GM23338 (cell line): ENCODE data around the gene CCDC174. TPM values are rescaled to one million over a fixed set of nuclear protein-coding genes. Genes with fewer than 3 reads are reported as not detected.

ENCODE experiments used
- ATAC-seq: fragments of 200-7000 bp; cut with Tn5 transposase; 3 replicates; pipeline ENCODE4 v1.9.1; 2020
- DNase-seq: peaks from one replicate; pipeline ENCODE4 v3.0.0-alpha.2; 2015; ENCODE audit warnings: low spot score
- H2AFZ ChIP-seq: fragments of 200-600 bp; sonication (generic); 2 replicates; pipeline ENCODE4 v1.8.0; 2016; ENCODE audit warnings: antibody characterized with exemption, mild to moderate bottlenecking, moderate library complexity
- H3F3A ChIP-seq: fragments of 200-600 bp; sonication (generic); replicated peaks from 2 replicates; pipeline ENCODE4 v1.8.0; 2017; ENCODE audit warnings: antibody characterized with exemption, mixed run types, low read depth
- H3K27ac ChIP-seq: fragments of 200-600 bp; sonication (generic); 2 replicates; pipeline ENCODE4 v1.6.1; 2016; ENCODE audit warnings: low read depth
- H3K27me3 ChIP-seq: fragments of 200-600 bp; sonication (generic); 2 replicates; pipeline ENCODE4 v1.8.0; 2016; ENCODE audit warnings: mild to moderate bottlenecking, mixed run types, moderate library complexity; ENCODE audit not compliant: insufficient read depth
- H3K36me3 ChIP-seq: fragments of 200-600 bp; sonication (generic); 2 replicates; pipeline ENCODE4 v1.8.0; 2016; ENCODE audit warnings: mild to moderate bottlenecking; ENCODE audit not compliant: insufficient read depth
- H3K4me1 ChIP-seq: fragments of 200-600 bp; sonication (generic); 2 replicates; pipeline ENCODE4 v1.8.0; 2016; ENCODE audit warnings: mild to moderate bottlenecking, moderate library complexity; ENCODE audit not compliant: insufficient read depth
- H3K4me2 ChIP-seq: fragments of 200-600 bp; sonication (generic); 2 replicates; pipeline ENCODE4 v1.7.1; 2017; ENCODE audit warnings: mixed run types
- H3K4me3 ChIP-seq: fragments of 200-600 bp; sonication (generic); 2 replicates; pipeline ENCODE4 v1.6.1; 2016; ENCODE audit warnings: mixed run types
- H3K79me2 ChIP-seq: fragments of 200-600 bp; sonication (generic); replicated peaks from 2 replicates; pipeline ENCODE4 v1.8.0; 2017; ENCODE audit warnings: mild to moderate bottlenecking; ENCODE audit not compliant: insufficient read depth
- H3K9me2 ChIP-seq: fragments of 200-600 bp; sonication (generic); 2 replicates; pipeline ENCODE4 v1.8.0; 2017; ENCODE audit not compliant: insufficient read depth
- H4K20me1 ChIP-seq: fragments of 200-600 bp; sonication (generic); replicated peaks from 2 replicates; pipeline ENCODE4 v1.8.0; 2017; ENCODE audit warnings: mild to moderate bottlenecking; ENCODE audit not compliant: insufficient read depth
- H3K27ac Mint-ChIP-seq: 2 replicates; pipeline ENCODE4 v1.8.0; 2020; ENCODE audit warnings: inconsistent platforms, mild to moderate bottlenecking, moderate library complexity, mixed read lengths
- H3K27me3 Mint-ChIP-seq: 3 replicates; pipeline ENCODE4 v1.8.0; 2022; ENCODE audit warnings: low read depth, mild to moderate bottlenecking, moderate library complexity, mixed read lengths, inconsistent platforms; ENCODE audit not compliant: insufficient read depth, poor library complexity
- H3K36me3 Mint-ChIP-seq: 3 replicates; pipeline ENCODE4 v1.8.0; 2021; ENCODE audit warnings: low read depth, mild to moderate bottlenecking, inconsistent platforms, moderate library complexity, mixed read lengths
- H3K4me1 Mint-ChIP-seq: 3 replicates; pipeline ENCODE4 v1.8.0; 2020; ENCODE audit warnings: mild to moderate bottlenecking, inconsistent platforms, mixed read lengths
- H3K4me3 Mint-ChIP-seq: 3 replicates; pipeline ENCODE4 v1.8.0; 2021; ENCODE audit warnings: moderate library complexity, mild to moderate bottlenecking, inconsistent platforms, mixed read lengths
- H3K9me3 Mint-ChIP-seq: 3 replicates; pipeline ENCODE4 v1.8.0; 2020; ENCODE audit warnings: moderate library complexity, mild to moderate bottlenecking, inconsistent platforms, mixed read lengths
- EZH2 ChIP-seq: fragments of 200-600 bp; sonication (generic); IDR thresholded peaks from one replicate; pipeline ENCODE4 v1.8.0; 2017; ENCODE audit warnings: antibody characterized with exemption, mild to moderate bottlenecking, low read depth; ENCODE audit not compliant: unreplicated experiment
- JUNB ChIP-seq: IDR thresholded peaks from one replicate; pipeline ENCODE4 v1.6.1; 2016; ENCODE audit warnings: antibody characterized with exemption; ENCODE audit not compliant: unreplicated experiment
- POLR2AphosphoS5 ChIP-seq: IDR thresholded peaks from 2 replicates; pipeline ENCODE4 v1.6.1; 2016; ENCODE audit warnings: antibody characterized with exemption, low read depth
- ZNF114 ChIP-seq: fragments of 250-450 bp; sonication (Bioruptor Pico); IDR thresholded peaks from 2 replicates; pipeline ENCODE4 v1.5.0; 2020; ENCODE audit warnings: mild to moderate bottlenecking, moderate library complexity
- ZNF331 ChIP-seq: fragments of 250-450 bp; sonication (Bioruptor Pico); IDR thresholded peaks from 2 replicates; pipeline ENCODE4 v1.5.0; 2020; ENCODE audit warnings: low read depth, mild to moderate bottlenecking, moderate library complexity
- ZNF462 ChIP-seq: fragments of 250-450 bp; sonication (Bioruptor Pico); IDR thresholded peaks from 2 replicates; pipeline ENCODE4 v1.5.0; 2020; ENCODE audit warnings: mild to moderate bottlenecking, moderate library complexity
- polyA plus RNA-seq: library from polyadenylated mRNA; unstranded; fragments of >200 nt; fragmentation: Nextera tagmentation; extraction: Ambion mirVana; gene quantifications from 2 replicates; pipeline ENCODE4 v1.2.1, GENCODE V29; 2016
- total RNA-seq: library from RNA; depleted of rRNA; stranded (reverse); fragments of >200 nt; shearing (Covaris generic); gene quantifications from 2 replicates; pipeline ENCODE4 v1.2.3, GENCODE V29; 2014
- TF ChIP-seq, protein P1 (sequence below), 2 experiments: fragments of 200-600 bp in 1 of 2; sonication (generic) in 1 of 2; conservative IDR thresholded peaks; 2 replicates each; pipeline versions ENCODE4 v1.5.1 to v1.6.1; 2016 to 2017; ENCODE audit warnings: antibody characterized with exemption in 2 of 2, low read depth in 2 of 2, mild to moderate bottlenecking in 2 of 2, moderate library complexity in 1 of 2

CCDC174 gene
- total and polyA plus RNA-seq, 2 experiments from 2014 or later: 11.2 to 46.3 TPM

DNA sequence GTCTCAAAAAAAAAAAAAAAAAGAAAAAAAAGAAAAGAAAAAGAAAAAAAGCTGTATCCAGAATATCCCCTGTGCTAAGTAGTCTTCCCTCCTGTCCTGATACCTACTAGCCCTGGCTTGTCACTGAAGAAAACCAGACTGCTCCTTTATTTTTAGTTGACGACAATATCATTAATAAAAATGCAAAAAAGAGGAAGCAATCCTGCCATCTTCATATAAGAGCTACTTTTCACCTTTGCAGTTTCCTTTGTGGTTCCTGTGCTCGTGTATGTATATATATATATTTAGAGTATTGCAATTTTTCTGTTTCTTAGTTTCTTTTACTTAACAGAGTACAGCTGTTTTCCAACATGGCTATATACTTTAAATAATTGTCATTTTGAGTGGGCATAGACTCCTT is 37.0 kb downstream of the CCDC174 start:
- no peak for DNase-seq
- no peaks in the 10 kb centered on the region for H3K4me1 Mint-ChIP-seq
- TF ChIP-seq JUNB: no peak
- no peak for TF ChIP-seq EZH2
- no peak for TF ChIP-seq ZNF114

DNA sequence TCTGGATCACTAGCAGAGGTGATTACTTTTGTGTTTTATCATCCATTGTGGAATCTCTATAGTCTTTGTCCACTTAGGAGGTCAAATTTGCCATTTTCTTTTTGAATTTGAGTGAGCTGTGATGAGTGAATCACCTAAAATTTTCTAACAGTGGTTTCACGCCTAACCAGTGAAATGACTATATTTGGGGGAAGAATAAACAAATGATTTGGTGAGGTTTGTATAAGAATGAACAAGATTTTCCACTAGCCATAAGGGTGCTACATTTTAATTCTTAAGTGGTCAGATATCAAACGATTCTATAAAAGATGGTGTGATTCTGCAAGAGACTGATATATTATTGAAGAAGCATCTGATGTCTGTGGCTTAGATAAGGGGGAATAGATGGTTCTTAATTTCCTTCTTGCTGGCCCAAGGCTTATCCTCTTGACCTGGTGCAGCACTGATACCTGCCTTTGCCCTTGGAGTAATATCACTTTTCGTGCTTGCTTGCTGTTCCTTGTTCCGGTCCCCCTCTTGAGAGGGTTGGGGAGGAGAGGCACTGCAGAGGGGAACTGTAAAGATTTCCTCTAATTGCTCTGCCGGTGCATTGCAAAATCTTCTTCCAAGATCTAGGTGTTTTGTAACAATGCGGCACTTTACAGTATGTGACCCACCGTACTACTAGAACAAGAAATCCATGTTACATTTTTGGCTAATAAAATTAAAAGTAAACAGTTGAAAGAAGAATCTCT is 37.9 kb downstream of the CCDC174 start:
- Histone ChIP-seq H3K36me3 (no peaks in the 10 kb centered on the region), H3K79me2 (no peaks in the 10 kb centered on the region), H3K4me3 (no peak overlapping the region), H3K27ac (no peak overlapping the region), H2AFZ (no peak overlapping the region), H4K20me1 (no peaks in the 10 kb centered on the region), H3K4me2 (no peak overlapping the region), H3F3A (no peaks in the 10 kb centered on the region), H3K27me3 (no peaks in the 10 kb centered on the region), H3K9me2 (no peaks in the 10 kb centered on the region), H3K4me1 (no peaks in the 10 kb centered on the region)
- H3K27me3 Mint-ChIP-seq: no peaks in the 10 kb centered on the region
- no peaks in the 10 kb centered on the region for H3K9me3 Mint-ChIP-seq
- no peaks in the 10 kb centered on the region for H3K36me3 Mint-ChIP-seq
- H3K4me1 Mint-ChIP-seq: no peaks in the 10 kb centered on the region
- no peak overlapping the region for H3K4me3 Mint-ChIP-seq
- DNase-seq: no peak
- no peak for ATAC-seq
- no peak overlapping the region for H3K27ac Mint-ChIP-seq
- TF ChIP-seq ZNF331 (CRISPR knock-in tag) (no peak), ZNF462 (CRISPR knock-in tag) (no peak), POLR2AphosphoS5 (no peak)
- TF ChIP-seq, protein P1, sequence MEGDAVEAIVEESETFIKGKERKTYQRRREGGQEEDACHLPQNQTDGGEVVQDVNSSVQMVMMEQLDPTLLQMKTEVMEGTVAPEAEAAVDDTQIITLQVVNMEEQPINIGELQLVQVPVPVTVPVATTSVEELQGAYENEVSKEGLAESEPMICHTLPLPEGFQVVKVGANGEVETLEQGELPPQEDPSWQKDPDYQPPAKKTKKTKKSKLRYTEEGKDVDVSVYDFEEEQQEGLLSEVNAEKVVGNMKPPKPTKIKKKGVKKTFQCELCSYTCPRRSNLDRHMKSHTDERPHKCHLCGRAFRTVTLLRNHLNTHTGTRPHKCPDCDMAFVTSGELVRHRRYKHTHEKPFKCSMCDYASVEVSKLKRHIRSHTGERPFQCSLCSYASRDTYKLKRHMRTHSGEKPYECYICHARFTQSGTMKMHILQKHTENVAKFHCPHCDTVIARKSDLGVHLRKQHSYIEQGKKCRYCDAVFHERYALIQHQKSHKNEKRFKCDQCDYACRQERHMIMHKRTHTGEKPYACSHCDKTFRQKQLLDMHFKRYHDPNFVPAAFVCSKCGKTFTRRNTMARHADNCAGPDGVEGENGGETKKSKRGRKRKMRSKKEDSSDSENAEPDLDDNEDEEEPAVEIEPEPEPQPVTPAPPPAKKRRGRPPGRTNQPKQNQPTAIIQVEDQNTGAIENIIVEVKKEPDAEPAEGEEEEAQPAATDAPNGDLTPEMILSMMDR (conservative IDR thresholded peaks at IDR 0.05; ENCODE audit: low read depth in 2 of 2): no peak

More for the DNA sequence above, 37.0 kb downstream of the CCDC174 start:
- H3K27ac ChIP-seq: no peak overlapping the region
- Mint-ChIP-seq H3K9me3 (no peaks in the 10 kb centered on the region), H3K27ac (no peak overlapping the region), H3K4me3 (no peak overlapping the region), H3K36me3 (no peaks in the 10 kb centered on the region), H3K27me3 (no peaks in the 10 kb centered on the region)
- H3K4me1 ChIP-seq: no peaks in the 10 kb centered on the region
- no peaks in the 10 kb centered on the region for H3K36me3 ChIP-seq
- H3K79me2 ChIP-seq: no peaks in the 10 kb centered on the region
- H3F3A ChIP-seq: no peaks in the 10 kb centered on the region
- H3K27me3 ChIP-seq: no peaks in the 10 kb centered on the region
- no peak overlapping the region for H3K4me2 ChIP-seq
- no peaks in the 10 kb centered on the region for H3K9me2 ChIP-seq
- ATAC-seq: no peak
- no peak overlapping the region for H3K4me3 ChIP-seq
- H2AFZ ChIP-seq: no peak overlapping the region
- no peaks in the 10 kb centered on the region for H4K20me1 ChIP-seq
